HTR-8/SVneo (cell line): ENCODE measurements around the gene HOMER3.

ENCODE experiments used
- DNase-seq: peaks from one replicate; pipeline ENCODE4 v3.0.0; 2011; ENCODE audit warnings: low spot score, mixed read lengths; ENCODE audit not compliant: insufficient read length
- FAIRE-seq: peaks from 2 replicates; lab custom pipeline; 2011; peaks lifted over from hg19 to GRCh38; lab: Jason Lieb, UNC

The HOMER3 gene

DNA sequence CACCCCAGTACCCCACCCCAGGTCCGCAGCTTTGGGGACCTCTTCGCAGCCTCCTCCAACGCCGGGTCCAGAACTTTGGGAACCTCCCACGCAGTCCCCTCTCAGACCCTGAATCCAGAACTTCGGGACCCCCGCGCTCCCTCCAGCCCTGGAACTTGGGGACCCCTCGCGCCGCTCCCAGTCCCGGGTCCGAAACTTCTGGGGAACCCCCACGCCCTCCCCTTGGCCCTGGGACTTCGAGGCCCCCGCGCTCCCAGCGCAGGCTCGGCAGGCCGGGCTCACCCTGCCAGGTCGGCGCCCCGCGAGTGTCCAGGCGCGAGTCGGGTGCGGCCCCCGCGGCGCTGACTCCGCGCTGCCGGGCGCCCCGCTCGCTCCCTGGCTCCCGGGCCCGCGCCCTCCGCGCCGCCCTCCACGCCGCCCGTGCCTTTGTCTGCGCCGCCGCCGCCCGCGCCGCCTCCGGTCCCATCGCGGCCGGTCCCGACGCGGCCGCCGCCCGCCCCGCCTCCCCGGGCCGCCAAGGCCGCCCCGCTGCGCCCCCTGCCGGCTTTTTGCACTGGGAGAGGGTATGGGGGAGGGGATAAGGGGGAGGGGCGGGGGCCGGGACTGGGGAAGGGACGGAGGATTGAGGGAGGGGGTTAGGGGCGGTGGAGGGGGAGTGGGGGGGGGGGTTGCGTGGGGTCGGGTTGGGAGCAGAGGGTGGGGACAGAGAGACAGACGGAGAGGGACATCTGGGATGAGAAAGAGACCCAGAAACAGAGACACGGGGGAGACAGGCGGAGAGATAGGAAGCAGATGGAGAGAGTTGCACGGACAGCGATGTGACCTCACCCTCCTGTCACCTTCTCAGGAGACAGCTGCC lies at the start of gene HOMER3:
HOMER3 (minus strand) TSS at position 449 of the 859 bp plus-strand sequence. CDS start 2,235 bp downstream, outside the sequence.
- FAIRE-seq (peak; percentile 60), DNase-seq (peak; percentile 84)

DNA sequence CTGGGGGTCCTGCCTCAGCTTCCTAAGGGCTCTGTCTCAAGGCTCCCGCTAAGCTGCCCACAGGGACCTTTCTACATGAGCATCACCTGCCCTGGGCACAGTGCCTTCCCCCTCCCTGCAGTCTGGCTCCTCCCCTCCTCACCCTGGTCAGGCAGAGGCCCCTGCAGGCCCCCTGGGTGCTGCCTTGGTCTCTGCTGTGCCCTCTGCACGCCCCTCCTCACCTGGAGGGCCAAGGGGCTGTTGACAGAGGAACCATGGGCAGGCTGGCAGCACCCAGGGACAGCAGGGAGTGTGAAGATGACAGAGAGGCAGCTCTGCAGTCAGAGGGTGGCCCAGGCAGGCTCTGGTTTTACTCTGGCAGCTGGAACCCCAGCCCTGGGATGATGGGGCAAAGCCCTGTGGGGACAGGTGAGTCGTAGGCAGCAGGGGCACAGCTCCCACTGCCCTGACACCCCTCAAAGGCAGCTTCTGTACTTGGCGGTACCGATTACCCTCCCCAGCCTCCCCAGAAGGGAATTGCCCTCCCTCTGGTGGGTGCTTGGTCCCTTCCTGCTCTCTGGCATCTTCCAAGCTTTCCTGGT lies 49.2 kb upstream of the HOMER3 start:
- FAIRE-seq (no peak), DNase-seq (no peak)

DNA sequence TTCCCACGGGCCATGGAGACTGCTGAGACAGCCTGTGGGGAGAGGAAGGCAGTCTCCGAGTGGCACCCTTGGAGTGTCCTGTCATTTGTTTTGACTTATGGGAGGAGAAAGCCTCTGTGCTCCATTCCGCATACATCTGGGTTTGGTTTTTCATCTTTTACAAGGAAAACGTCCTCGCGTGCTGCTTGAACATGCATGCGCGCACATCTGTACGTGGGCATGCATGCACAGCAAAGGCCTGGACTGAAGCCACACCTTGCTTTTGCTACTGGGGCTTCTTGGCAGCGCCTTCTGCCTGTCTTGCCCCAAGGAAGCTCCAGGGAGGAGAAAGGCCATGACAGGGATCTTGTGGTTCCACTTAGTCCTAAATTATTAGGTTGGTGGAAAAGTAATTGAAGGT lies 48.3 kb upstream of the HOMER3 start:
- DNase-seq: no peak
- no peak for FAIRE-seq

GRCh38 chr19:18987456-18987855 lies 46.4 kb upstream of the HOMER3 start:
- no peak for FAIRE-seq
- DNase-seq: no peak

- DNase-seq: no peak
- FAIRE-seq: no peak
Measured at GRCh38 chr19:18985257-18985656, 44.2 kb upstream of the HOMER3 start.

DNA sequence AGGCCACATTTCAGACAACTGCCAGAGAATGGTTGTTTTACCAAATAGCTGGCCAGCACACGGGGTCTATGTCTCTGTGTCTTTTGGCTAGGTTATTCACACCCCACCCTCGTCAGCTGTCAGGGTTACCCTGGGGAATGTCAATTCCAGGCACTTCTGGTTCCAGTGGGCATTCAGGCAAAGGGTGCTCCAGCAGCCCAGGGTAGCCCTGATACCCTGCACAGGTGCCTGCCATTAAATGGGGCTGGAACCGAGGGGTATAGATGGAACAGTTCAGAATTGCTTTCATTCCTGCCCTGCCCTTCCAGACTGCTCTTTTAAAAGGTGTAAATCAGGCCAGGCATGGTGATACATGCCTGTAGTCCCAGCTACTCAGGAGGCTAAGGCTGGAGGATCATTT lies 43.2 kb upstream of the HOMER3 start:
- FAIRE-seq (no peak), DNase-seq (no peak)

DNA sequence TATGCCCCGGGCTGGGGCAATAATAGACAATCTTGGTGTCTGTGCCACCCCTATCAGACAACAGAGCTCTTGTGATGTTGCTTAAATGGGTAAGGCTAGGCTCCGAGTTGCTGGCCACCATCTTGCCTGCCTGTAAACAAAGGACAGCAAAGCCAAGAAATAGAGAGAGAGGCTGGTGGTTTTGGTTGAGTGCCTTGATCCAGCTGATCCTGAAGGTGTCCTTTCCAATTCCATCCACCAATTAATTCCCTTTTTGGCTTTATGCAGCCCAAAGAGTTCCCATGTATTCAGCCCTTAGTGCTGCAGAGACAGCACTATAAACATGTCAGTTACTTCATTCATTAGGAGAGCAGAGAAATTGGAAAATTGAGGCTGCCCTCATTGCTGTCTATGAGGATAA lies 41.7 kb upstream of the HOMER3 start:
- DNase-seq (no peak), FAIRE-seq (no peak)

- FAIRE-seq (no peak), DNase-seq (no peak)
Measured at GRCh38 chr19:18980432-18981020, 39.5 kb upstream of the HOMER3 start.

GRCh38 chr19:18978616-18979015 lies 37.6 kb upstream of the HOMER3 start:
- DNase-seq (no peak), FAIRE-seq (peak; percentile 52)

GRCh38 chr19:18975869-18976268 lies 34.9 kb upstream of the HOMER3 start:
- DNase-seq (peak; percentile 84), FAIRE-seq (peak; percentile 82)

GRCh38 chr19:18975011-18975410 lies 34.0 kb upstream of the HOMER3 start:
- no peak for DNase-seq
- no peak for FAIRE-seq

DNA sequence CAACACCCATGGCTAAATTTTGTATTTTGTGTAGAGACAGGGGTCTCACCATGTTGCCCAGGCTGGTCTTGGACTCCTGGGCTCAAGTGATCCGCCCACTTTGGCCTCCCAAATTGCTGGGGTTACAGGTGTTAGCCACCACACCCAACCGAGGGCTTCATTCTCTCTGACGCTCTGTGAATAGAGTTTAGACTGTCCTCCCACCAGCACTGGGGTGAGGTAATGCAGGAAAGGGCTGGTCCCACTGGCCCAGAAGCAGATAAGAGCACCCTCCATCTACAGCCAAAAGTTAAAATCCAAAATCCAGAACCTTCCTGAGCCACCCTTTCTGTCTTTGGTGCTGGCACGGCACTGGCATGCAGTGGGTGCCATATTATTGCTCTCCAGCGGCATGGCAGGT lies 31.8 kb upstream of the HOMER3 start:
- FAIRE-seq (no peak), DNase-seq (no peak)

DNA sequence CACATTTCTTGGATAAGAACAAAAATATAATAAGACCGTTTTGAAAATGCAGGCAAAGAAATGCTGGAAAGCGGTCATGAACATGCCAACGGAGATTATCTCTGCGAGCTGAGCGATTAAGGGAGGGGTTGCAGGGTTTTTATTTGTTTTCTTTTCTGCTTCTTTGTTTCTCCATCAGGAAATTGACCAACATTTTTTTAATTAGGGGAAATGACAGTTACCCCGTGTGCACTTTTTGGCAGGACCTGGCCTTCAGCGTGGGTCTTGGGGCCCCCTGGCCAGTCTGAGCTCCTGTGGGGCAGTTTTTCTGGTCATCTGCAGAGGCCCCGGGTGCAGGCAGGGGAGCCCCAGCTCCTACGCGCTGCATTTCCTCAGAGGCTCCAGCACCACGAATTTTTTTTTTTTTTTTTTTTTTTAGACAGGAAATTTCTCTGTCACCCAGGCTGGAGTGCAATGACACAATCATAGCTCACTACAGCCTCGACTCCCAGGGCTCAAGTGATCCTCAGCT lies 31.3 kb upstream of the HOMER3 start:
- no peak for DNase-seq
- FAIRE-seq: no peak

DNA sequence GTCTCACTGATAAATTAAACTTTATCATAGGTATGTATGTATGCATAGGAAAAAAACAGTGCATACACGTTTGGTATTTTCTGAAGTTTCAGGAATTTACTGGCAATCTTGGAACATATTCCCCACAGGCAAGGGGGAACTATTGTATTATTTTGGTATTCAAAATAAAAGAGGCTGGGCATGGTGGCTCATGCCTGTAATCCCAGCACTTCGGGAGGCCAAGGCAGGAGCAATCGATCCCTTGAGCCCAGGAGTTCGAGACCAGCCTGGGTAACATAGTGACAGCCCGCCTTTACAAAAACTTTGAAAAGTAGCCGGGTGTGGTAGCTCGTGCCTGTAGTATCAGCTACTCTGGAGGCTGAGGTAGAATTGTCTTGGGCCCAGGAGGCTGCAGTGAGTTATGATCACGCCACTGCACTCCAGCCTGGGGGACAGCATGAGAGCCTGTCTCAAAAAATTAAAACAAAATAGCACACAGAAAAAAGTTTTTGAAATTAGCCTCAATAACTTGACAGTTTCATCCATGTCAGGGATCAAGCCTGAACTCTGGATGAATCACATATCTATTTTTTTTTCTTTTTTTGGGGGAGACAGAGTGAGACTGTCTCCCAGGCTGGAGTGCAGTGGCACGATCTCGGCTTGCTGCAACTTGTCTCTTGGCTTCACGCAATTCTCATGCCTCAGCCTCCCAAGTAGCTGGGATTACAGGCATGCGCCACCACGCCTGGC lies 29.1 kb upstream of the HOMER3 start:
- FAIRE-seq: no peak
- DNase-seq: no peak

GRCh38 chr19:18967358-18968146 lies 26.5 kb upstream of the HOMER3 start:
- DNase-seq (no peak), FAIRE-seq (no peak)

DNA sequence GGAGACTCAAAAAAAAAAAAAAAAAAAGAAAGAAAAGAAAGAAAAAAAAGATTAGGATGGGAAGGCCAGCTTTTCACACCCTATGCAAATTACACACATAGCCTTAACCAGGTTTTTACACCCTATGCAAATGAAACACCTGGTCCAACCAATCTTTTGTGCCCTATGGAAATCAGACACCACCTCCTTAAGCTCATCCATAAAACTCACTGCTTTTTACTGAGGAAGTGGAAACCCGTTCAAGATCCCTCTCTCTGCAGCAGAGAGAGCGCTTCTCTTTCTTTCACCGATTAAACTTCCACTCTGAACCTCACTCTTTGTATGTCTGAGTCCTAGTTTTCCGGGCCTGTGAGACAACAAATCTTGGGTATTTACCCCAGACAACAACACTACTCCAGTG lies 25.3 kb upstream of the HOMER3 start:
- FAIRE-seq (no peak), DNase-seq (no peak)

GRCh38 chr19:18964121-18964520 lies 23.1 kb upstream of the HOMER3 start:
- no peak for DNase-seq
- FAIRE-seq: no peak

- DNase-seq: no peak
Measured at GRCh38 chr19:18961767-18962620, 21.0 kb upstream of the HOMER3 start.

GRCh38 chr19:18960370-18960769 lies 19.4 kb upstream of the HOMER3 start:
- DNase-seq (no peak), FAIRE-seq (no peak)

More at GRCh38 chr19:18961767-18962620, 21.0 kb upstream of the HOMER3 start:
- FAIRE-seq: no peak
